ENCODE measurements around the gene RPRD2. TPM values are rescaled to one million over a fixed set of nuclear protein-coding genes. Genes with fewer than 3 reads are reported as not detected.

Gene RPRD2
- total and polyA plus RNA-seq, 2 donors (not counting 1 experiment from before 2014, with no cell fraction given) = 16.6 to 49.1 TPM

Other genes with a start within 250 kb of the RPRD2 start
- gene PLEKHO1, start 214.2 kb upstream of the RPRD2 start, total RNA-seq = 182 and 186 TPM in 2 replicates
- 111 and 129 TPM in 2 replicates for gene PLEKHO1, start 214.2 kb upstream of the RPRD2 start, polyA plus RNA-seq
- gene ANP32E, start 128.0 kb upstream of the RPRD2 start, total RNA-seq = 42.4 and 47.1 TPM in 2 replicates
- gene ANP32E, start 128.0 kb upstream of the RPRD2 start, polyA plus RNA-seq = 5.1 and 10.7 TPM in 2 replicates
- not detected in 2 replicates for gene CA14, start 106.4 kb upstream of the RPRD2 start, total RNA-seq
- not detected in 2 replicates for gene CA14, start 106.4 kb upstream of the RPRD2 start, polyA plus RNA-seq
- gene APH1A, start 95.1 kb upstream of the RPRD2 start, total RNA-seq = 134 and 135 TPM in 2 replicates
- 165 and 197 TPM in 2 replicates for gene APH1A, start 95.1 kb upstream of the RPRD2 start, polyA plus RNA-seq
- gene C1orf54, start 91.4 kb upstream of the RPRD2 start, total RNA-seq = 0.76 and 1.5 TPM in 2 replicates
- gene C1orf54, start 91.4 kb upstream of the RPRD2 start, polyA plus RNA-seq = 2.1 and 3.0 TPM in 2 replicates
- gene CIART, start 81.6 kb upstream of the RPRD2 start, total RNA-seq = 0.27 TPM in 1 of 2 replicates, not detected in the other
- 0.46 and 0.74 TPM in 2 replicates for gene CIART, start 81.6 kb upstream of the RPRD2 start, polyA plus RNA-seq
- 56.5 and 60.4 TPM in 2 replicates for gene MRPS21, start 70.3 kb upstream of the RPRD2 start, total RNA-seq
- gene MRPS21, start 70.3 kb upstream of the RPRD2 start, polyA plus RNA-seq = 47.2 and 50.1 TPM in 2 replicates
- gene PRPF3, start 42.6 kb upstream of the RPRD2 start, total RNA-seq = 141 and 156 TPM in 2 replicates
- gene PRPF3, start 42.6 kb upstream of the RPRD2 start, polyA plus RNA-seq = 83.1 and 104 TPM in 2 replicates
- gene TARS2, start 123.3 kb downstream of the RPRD2 start, total RNA-seq = 48.4 and 53.6 TPM in 2 replicates
- 30.4 and 42.2 TPM in 2 replicates for gene TARS2, start 123.3 kb downstream of the RPRD2 start, polyA plus RNA-seq
- gene ECM1, start 144.0 kb downstream of the RPRD2 start, total RNA-seq = 1.9 and 2.5 TPM in 2 replicates
- 1.6 and 2.3 TPM in 2 replicates for gene ECM1, start 144.0 kb downstream of the RPRD2 start, polyA plus RNA-seq
- 2.0 and 2.6 TPM in 2 replicates for gene FALEC, start 151.6 kb downstream of the RPRD2 start, total RNA-seq
- gene FALEC, start 151.6 kb downstream of the RPRD2 start, polyA plus RNA-seq = 1.1 and 3.7 TPM in 2 replicates
- gene ADAMTSL4, start 185.3 kb downstream of the RPRD2 start, total RNA-seq = 0.34 TPM in 1 of 2 replicates, not detected in the other
- gene ADAMTSL4, start 185.3 kb downstream of the RPRD2 start, polyA plus RNA-seq = 0.70 and 0.98 TPM in 2 replicates
- gene MCL1, start 215.5 kb downstream of the RPRD2 start, total RNA-seq = 214 and 219 TPM in 2 replicates
- gene MCL1, start 215.5 kb downstream of the RPRD2 start, polyA plus RNA-seq = 163 and 266 TPM in 2 replicates